Measurements from ENCODE around the gene HMGXB4. TPM values are rescaled to one million over a fixed set of nuclear protein-coding genes. Genes with fewer than 3 reads are reported as not detected.
A peak's percentile ranks its signal among the peaks of the same experiment; 100 is the strongest.

HMGXB4 gene
- total RNA-seq, 2 experiments from 2014 or later, result 37.2 to 37.5 TPM

- DNase-seq, result no peak
- Mint-ChIP-seq H3K4me3 (no peak overlapping the region), H3K27ac (no peak overlapping the region), H3K27me3 (no peaks in the 10 kb centered on the region), H3K4me1 (peaks cover 1% of the 10 kb centered on the region), H3K9me3 (no peaks in the 10 kb centered on the region), H3K36me3 (no peaks in the 10 kb centered on the region)
These were observed 66.8 kb downstream of the HMGXB4 start for GRCh38 chr22:35324067-35324466.

- Mint-ChIP-seq H3K9me3 (no peaks in the 10 kb centered on the region), H3K27ac (no peak overlapping the region), H3K4me1 (peaks cover 7% of the 10 kb centered on the region), H3K4me3 (no peak overlapping the region), H3K27me3 (no peaks in the 10 kb centered on the region), H3K36me3 (peaks cover 2% of the 10 kb centered on the region)
- no peak for DNase-seq
These were observed 67.5 kb downstream of the HMGXB4 start for GRCh38 chr22:35324762-35325161.

DNA sequence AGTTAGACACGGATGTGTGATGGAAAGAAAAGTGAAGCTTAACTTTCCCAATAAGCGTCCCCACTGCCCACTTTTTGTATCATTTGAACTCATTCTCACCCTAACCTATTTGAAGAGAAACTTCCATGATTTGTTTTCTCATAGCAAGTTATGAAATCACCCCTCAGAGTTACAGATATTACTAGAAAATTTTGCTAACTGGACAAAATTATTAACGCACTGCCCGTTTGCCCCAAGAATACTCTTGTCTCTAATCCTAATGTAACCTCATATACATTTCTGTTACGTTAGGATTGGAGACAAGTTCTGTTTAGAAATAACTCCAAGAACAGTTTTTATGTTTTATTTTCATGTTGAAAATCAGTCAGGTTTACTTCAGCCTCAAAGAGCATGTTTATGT lies 67.9 kb downstream of the HMGXB4 start:
- H3K27me3 Mint-ChIP-seq, result no peaks in the 10 kb centered on the region
- H3K4me1 Mint-ChIP-seq, result peaks cover 11% of the 10 kb centered on the region
- no peaks in the 10 kb centered on the region for H3K9me3 Mint-ChIP-seq
- H3K36me3 Mint-ChIP-seq, result peaks cover 5% of the 10 kb centered on the region
- no peak overlapping the region for H3K4me3 Mint-ChIP-seq
- no peak for DNase-seq
- H3K27ac Mint-ChIP-seq, result no peak overlapping the region

DNA sequence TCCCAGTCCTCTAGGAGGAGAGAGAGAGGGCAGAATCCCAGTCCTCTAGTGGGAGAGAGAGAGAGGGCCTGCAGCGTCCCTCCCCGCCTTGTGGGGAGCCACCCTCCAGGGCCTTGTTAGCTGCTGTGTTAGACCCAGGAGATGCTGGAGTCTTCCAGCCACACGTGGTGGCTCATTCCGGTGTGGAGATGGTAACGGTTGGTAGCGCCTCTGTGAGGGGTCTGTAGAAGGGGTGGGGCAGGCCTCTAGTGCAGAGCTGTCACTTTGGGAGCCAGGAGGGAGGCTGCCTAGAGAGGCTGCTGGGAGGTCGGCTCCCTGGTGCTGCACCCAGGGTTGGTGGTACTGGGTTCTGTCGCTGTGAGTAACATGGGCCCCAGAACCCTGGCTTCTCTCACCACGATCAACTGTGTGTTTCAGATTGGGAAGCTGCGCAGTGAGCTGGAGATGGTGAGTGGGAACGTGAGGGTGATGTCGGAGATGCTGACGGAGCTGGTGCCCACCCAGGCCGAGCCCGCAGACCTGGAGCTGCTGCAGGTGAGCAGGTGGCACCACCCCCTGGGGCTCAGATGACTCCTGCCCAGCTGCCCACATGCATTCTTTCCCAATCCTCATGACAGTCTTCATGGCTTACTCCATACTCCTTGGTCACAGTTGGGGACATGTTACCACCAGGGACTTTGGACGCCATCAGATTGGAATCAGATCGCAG lies 69.7 kb downstream of the HMGXB4 start:
- Mint-ChIP-seq H3K36me3 (peaks cover 13% of the 10 kb centered on the region), H3K9me3 (no peaks in the 10 kb centered on the region), H3K27ac (no peak overlapping the region)

DNA sequence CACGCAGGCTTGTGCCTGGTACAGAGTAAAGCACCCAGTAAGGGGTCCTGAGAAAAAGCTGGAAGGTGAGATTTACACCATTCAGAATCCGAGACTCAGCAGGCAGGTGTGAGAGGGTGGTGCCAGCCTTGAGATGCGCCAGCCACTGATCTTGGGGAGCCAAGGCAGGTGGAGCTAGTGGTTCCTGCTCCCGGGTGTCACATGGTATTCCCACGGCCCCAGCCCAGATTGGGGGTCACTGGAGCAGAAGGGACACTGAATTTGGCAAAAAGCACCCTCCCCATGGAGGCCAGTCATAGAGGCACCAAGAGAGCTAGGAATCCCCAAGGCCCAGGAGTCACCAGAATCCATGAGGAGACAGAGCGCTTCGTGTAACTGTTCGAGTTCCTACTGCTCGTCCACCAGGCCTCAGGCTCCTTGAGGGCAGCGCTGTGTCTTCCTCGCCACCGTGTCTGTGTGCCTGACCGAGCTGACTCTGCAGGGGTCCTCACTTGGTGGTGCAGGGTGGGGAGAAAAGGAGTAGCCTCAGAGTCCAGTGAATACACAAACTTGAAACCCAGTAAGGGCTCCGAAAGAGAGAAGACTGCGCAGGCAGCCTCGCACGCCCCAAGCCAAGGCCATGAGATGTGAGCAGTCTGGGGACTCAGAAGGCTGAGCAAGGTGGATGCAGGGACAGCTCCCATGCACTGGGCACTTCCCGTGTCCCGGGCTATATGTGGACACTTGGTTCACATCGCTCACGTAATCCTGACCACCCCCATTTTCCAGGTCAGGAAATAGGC lies 70.6 kb downstream of the HMGXB4 start:
- peaks cover 13% of the 10 kb centered on the region for H3K36me3 Mint-ChIP-seq
- no peak overlapping the region for H3K27ac Mint-ChIP-seq
- H3K27me3 Mint-ChIP-seq, result no peaks in the 10 kb centered on the region
- peaks cover 26% of the 10 kb centered on the region for H3K4me1 Mint-ChIP-seq
- no peak overlapping the region for H3K4me3 Mint-ChIP-seq
- no peaks in the 10 kb centered on the region for H3K9me3 Mint-ChIP-seq
- DNase-seq, result no peak

More for the DNA sequence above, 69.7 kb downstream of the HMGXB4 start:
- no peak for DNase-seq
- Mint-ChIP-seq H3K4me1 (peaks cover 25% of the 10 kb centered on the region), H3K4me3 (no peak overlapping the region), H3K27me3 (no peaks in the 10 kb centered on the region)

GRCh38 chr22:35328472-35328885 lies 71.2 kb downstream of the HMGXB4 start:
- no peak for DNase-seq
- Mint-ChIP-seq H3K27ac (no peak overlapping the region), H3K4me3 (no peak overlapping the region), H3K4me1 (peaks cover 26% of the 10 kb centered on the region), H3K36me3 (peaks cover 13% of the 10 kb centered on the region), H3K27me3 (no peaks in the 10 kb centered on the region), H3K9me3 (no peaks in the 10 kb centered on the region)

DNA sequence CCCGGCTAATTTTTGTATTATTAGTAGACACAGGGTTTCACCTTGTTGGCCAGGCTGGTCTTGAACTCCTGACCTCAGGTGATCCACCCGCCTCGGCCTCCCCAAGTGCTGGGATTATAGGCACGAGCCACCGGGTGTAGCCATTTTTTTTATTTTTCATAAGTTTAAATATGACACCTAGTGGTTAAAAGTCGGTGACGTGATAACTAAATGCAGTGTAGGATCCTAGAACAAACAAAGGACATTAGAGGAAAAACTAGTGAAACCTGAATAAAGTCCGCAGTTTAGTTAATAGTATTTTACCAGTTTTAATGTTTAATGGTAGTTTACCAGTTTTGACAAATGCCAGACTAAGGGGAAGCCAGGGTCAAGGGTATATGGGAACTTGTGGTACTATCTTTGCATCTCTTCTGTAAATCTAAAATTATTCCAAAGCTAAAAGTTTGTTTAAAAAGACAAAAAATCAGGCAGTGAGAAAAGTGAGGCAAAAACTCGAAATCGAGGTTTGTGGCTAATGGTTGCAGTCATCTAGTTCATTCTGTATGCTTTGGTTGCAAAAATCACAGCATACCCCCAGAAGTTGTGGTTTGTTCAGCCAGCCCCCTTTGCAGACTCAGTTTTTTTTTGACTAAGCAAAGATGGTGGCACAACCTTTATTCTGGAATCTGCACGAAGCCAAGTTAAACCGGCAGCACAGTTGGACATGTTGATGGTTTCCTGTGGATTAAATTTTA lies 72.0 kb downstream of the HMGXB4 start:
- no peak overlapping the region for H3K27ac Mint-ChIP-seq
- H3K36me3 Mint-ChIP-seq, result peaks cover 13% of the 10 kb centered on the region
- peaks cover 34% of the 10 kb centered on the region for H3K4me1 Mint-ChIP-seq
- DNase-seq, result no peak
- H3K27me3 Mint-ChIP-seq, result no peaks in the 10 kb centered on the region
- H3K4me3 Mint-ChIP-seq, result peak overlapping the region; percentile 84
- no peaks in the 10 kb centered on the region for H3K9me3 Mint-ChIP-seq

DNA sequence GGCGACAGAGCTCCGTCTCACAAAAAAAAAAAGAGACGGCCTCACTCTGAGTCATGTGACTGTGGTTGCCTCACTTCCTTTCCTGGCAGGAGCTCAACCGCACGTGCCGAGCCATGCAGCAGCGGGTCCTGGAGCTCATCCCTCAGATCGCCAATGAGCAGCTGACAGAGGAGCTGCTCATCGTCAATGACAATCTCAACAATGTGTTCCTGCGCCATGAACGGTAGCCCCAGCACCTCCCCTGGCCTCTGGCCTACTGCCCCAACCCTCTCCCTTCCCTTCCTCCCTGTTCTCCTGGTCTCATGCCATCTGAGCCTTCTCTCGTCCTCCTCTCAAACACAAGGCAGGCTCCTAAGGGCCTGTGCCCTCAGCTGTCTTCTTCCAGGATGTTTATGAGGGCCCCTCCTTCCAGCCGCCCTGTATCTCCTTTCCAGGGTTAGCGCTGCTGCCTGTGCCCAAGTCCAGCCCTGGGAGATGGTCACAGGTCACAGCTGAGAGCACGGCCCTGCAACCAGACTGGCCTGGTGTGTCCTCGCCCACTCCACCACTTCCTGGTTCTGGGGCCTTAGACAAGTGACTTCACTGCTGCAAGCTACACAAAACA lies 73.1 kb downstream of the HMGXB4 start:
- Mint-ChIP-seq H3K4me1 (peaks cover 34% of the 10 kb centered on the region), H3K27me3 (no peaks in the 10 kb centered on the region), H3K4me3 (peak overlapping the region; percentile 84), H3K27ac (peak overlapping the region; percentile 94), H3K9me3 (no peaks in the 10 kb centered on the region), H3K36me3 (peaks cover 13% of the 10 kb centered on the region)
- DNase-seq, result peak; percentile 61

DNA sequence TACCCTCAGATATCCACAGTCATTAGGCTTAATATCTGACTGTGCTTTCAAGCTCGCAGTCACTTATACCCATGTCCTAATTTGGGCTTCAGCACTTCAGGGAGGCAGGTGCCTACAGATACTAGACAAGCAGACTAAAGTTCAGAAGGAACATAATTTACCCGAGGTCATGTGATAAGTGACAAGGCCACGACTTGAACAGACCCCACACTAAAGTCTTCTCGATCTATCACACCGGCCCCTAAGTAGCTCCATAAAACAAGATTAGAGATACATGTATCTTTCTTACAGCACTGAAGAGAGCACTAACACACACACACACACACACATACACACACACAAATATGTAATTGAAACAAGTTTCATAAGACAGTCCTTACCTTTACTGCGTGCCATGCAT lies 75.0 kb downstream of the HMGXB4 start:
- DNase-seq, result no peak
- Mint-ChIP-seq H3K36me3 (peaks cover 16% of the 10 kb centered on the region), H3K4me3 (no peak overlapping the region), H3K9me3 (no peaks in the 10 kb centered on the region), H3K27ac (peak overlapping the region; percentile 32), H3K4me1 (peaks cover 33% of the 10 kb centered on the region), H3K27me3 (no peaks in the 10 kb centered on the region)

DNA sequence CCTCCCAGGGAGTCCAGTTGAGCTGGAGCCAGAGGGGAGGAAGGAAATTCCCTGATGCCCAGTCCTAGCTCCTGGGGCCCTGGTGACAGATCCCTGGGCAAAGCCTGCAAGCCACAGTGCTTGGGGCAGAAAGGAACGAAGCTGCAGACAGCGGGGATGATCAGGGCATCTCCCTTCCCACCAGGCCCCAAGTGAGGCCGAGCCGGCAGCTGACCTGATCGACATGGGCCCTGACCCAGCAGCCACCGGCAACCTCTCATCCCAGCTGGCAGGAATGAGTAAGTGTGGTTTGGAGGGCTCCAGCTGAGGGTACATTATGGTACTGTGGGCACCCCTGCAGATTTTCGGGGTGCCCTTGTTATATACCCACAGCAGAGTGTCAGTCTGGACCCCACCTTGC lies 75.9 kb downstream of the HMGXB4 start:
- DNase-seq, result no peak
- Mint-ChIP-seq H3K27ac (no peak overlapping the region), H3K4me1 (peaks cover 33% of the 10 kb centered on the region), H3K27me3 (no peaks in the 10 kb centered on the region), H3K9me3 (no peaks in the 10 kb centered on the region), H3K4me3 (no peak overlapping the region), H3K36me3 (peaks cover 16% of the 10 kb centered on the region)

DNA sequence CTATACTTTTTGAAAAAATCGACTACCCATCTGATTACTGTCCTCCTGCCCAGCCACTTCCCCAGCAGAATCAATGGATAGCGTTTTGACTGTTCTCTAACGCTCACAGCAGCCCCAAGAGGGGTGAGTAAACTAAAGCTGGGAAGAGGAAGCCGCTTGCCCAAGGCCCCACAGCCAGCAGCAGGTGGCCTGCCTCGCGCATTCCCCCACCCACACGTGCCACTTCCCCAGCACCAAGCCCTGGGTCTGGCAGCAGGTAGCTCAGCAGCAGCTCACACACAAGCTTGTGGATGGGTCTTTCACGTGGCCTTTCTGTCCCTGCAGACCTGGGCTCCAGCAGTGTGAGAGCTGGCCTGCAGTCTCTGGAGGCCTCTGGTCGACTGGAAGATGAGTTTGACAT lies 76.7 kb downstream of the HMGXB4 start:
- no peak overlapping the region for H3K4me3 Mint-ChIP-seq
- peaks cover 33% of the 10 kb centered on the region for H3K4me1 Mint-ChIP-seq
- H3K27ac Mint-ChIP-seq, result peak overlapping the region; percentile 19
- no peaks in the 10 kb centered on the region for H3K27me3 Mint-ChIP-seq
- DNase-seq, result peak; percentile 30
- H3K9me3 Mint-ChIP-seq, result no peaks in the 10 kb centered on the region
- H3K36me3 Mint-ChIP-seq, result peaks cover 16% of the 10 kb centered on the region

- Mint-ChIP-seq H3K4me1 (peaks cover 20% of the 10 kb centered on the region), H3K36me3 (peaks cover 12% of the 10 kb centered on the region), H3K27ac (no peak overlapping the region), H3K4me3 (no peak overlapping the region), H3K27me3 (no peaks in the 10 kb centered on the region), H3K9me3 (no peaks in the 10 kb centered on the region)
- no peak for DNase-seq
These were observed 78.2 kb downstream of the HMGXB4 start for GRCh38 chr22:35335468-35335867.

- peaks cover 10% of the 10 kb centered on the region for H3K36me3 Mint-ChIP-seq
- peaks cover 14% of the 10 kb centered on the region for H3K4me1 Mint-ChIP-seq
- DNase-seq, result no peak
- H3K4me3 Mint-ChIP-seq, result no peak overlapping the region
- H3K27me3 Mint-ChIP-seq, result no peaks in the 10 kb centered on the region
- no peaks in the 10 kb centered on the region for H3K9me3 Mint-ChIP-seq
- no peak overlapping the region for H3K27ac Mint-ChIP-seq
These were observed 78.9 kb downstream of the HMGXB4 start for GRCh38 chr22:35335936-35336781.

DNA sequence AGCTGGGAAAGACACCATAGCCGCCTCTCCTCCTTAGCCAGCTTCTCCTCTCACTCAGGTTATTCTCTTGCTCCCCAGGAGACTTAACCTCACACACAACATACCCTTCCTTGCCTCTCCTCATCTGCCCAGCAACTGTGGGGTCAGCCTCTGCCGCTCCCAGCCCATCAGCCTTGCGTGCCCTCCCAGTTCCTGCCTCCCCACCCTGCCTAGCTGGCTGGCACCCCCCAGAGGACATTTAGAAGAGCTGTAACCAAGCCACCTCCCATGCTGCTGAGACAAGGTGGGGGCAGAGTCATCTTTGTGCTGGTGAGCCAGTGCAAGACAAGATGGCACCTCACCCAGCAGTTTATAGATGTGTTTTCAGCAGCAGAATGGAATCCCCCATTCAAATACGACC lies 80.6 kb downstream of the HMGXB4 start:
- no peaks in the 10 kb centered on the region for H3K9me3 Mint-ChIP-seq
- H3K36me3 Mint-ChIP-seq, result peaks cover 11% of the 10 kb centered on the region
- no peak for DNase-seq

More for the DNA sequence above, 80.6 kb downstream of the HMGXB4 start:
- no peaks in the 10 kb centered on the region for H3K27me3 Mint-ChIP-seq
- H3K4me3 Mint-ChIP-seq, result no peak overlapping the region
- peak overlapping the region; percentile 42 for H3K27ac Mint-ChIP-seq
- peaks cover 8% of the 10 kb centered on the region for H3K4me1 Mint-ChIP-seq
